Endothelial cell of umbilical vein (primary cell): ENCODE data around the gene DKK3. TPM values are rescaled to one million over a fixed set of nuclear protein-coding genes. Genes with fewer than 3 reads are reported as not detected.

Source experiments
- BruUV-seq: library from RNA; stranded (reverse); fragments of 400-500 nt; replicated peaks from 2 replicates; lab custom pipeline; 2021; lab: Mats Ljungman, UMichigan
- CTCF ChIA-PET: fragments of 300-600, 350-600 bp; sonication (Branson Sonifier 250); formaldehyde crosslinking; loops from one replicate; lab custom pipeline; 2021; ENCODE audit warnings: antibody characterized with exemption, inconsistent platforms; lab: Charles Lee
- POLR2A ChIA-PET: fragments of 300-600, 350-600 bp; sonication (Branson Sonifier 250); formaldehyde crosslinking; loops from one replicate; lab custom pipeline; 2021; ENCODE audit warnings: antibody characterized with exemption, inconsistent platforms; lab: Charles Lee
- DNase-seq: peaks from one replicate; pipeline ENCODE4 v3.0.0-alpha.2; 2011; ENCODE audit warnings: low read depth, low spot score
- FAIRE-seq: peaks from 2 replicates; lab custom pipeline; 2011; peaks lifted over from hg19 to GRCh38; lab: Jason Lieb, UNC
- H2AFZ ChIP-seq: 2 replicates; pipeline ENCODE4 v1.6.0; 2012; ENCODE audit warnings: low read depth, low read length, control low read depth, inconsistent platforms
- H3K27ac ChIP-seq: 2 replicates; pipeline ENCODE4 v1.5.1; 2011; ENCODE audit warnings: low read depth, mild to moderate bottlenecking, control low read depth, low read length, moderate library complexity; ENCODE audit not compliant: insufficient read depth
- H3K27me3 ChIP-seq, 2 experiments: 2 replicates each; pipeline versions ENCODE4 v1.6.0 to v1.6.1; 2011; ENCODE audit warnings: low read length in 2 of 2, mixed read lengths in 1 of 2; ENCODE audit not compliant: control insufficient read depth in 2 of 2, insufficient read depth in 2 of 2
- H3K36me3 ChIP-seq, 2 experiments: 2 replicates in 1 of 2; 3 replicates in 1 of 2; pipeline ENCODE4 v1.5.1; 2011; ENCODE audit warnings: low read length in 2 of 2, mild to moderate bottlenecking in 1 of 2, moderate library complexity in 1 of 2; ENCODE audit not compliant: control insufficient read depth in 2 of 2, insufficient read depth in 2 of 2; ENCODE audit errors: extremely low read depth in 1 of 2
- H3K4me1 ChIP-seq: 3 replicates; pipeline ENCODE4 v1.5.1; 2011; ENCODE audit warnings: mild to moderate bottlenecking, low read length; ENCODE audit not compliant: control insufficient read depth, insufficient read depth; ENCODE audit errors: extremely low read depth
- H3K4me2 ChIP-seq: 2 replicates; pipeline ENCODE4 v1.6.1; 2011; ENCODE audit warnings: low read length, control low read depth, mixed read lengths; ENCODE audit not compliant: insufficient read depth
- H3K4me3 ChIP-seq, 3 experiments: fragments of 200-600 bp in 1 of 3; sonication (generic), shearing (Covaris generic) in 1 of 3; replicated peaks in 1 of 3; 2 replicates each; pipeline ENCODE4 v1.5.1; 2011 to 2016; ENCODE audit warnings: control low read depth in 3 of 3, low read length in 3 of 3, mild to moderate bottlenecking in 2 of 3, inconsistent platforms in 1 of 3, low read depth in 1 of 3, moderate library complexity in 1 of 3; ENCODE audit not compliant: insufficient read depth in 1 of 3
- H3K79me2 ChIP-seq: 2 replicates; pipeline ENCODE4 v1.6.0; 2012; ENCODE audit warnings: low read length, inconsistent platforms; ENCODE audit not compliant: control insufficient read depth, insufficient read depth
- H3K9ac ChIP-seq: replicated peaks from 2 replicates; pipeline ENCODE3; 2011; ENCODE audit warnings: low read length, control low read depth; ENCODE audit not compliant: insufficient read depth; ENCODE audit errors: extremely low read depth
- H3K9me1 ChIP-seq: replicated peaks from 3 replicates; pipeline ENCODE4 v1.6.0; 2011; ENCODE audit warnings: mild to moderate bottlenecking, low read length; ENCODE audit not compliant: control insufficient read depth, insufficient read depth; ENCODE audit errors: extremely low read depth
- H3K9me3 ChIP-seq: replicated peaks from 2 replicates; pipeline ENCODE4 v1.5.1; 2012; ENCODE audit warnings: low read length, inconsistent platforms; ENCODE audit not compliant: control insufficient read depth, insufficient read depth
- H4K20me1 ChIP-seq: replicated peaks from 2 replicates; pipeline ENCODE3; 2011; ENCODE audit warnings: mild to moderate bottlenecking, low read length; ENCODE audit not compliant: control insufficient read depth, insufficient read depth; ENCODE audit errors: extremely low read depth
- EZH2 ChIP-seq: IDR thresholded peaks from 2 replicates; pipeline ENCODE4 v1.6.1; 2012; ENCODE audit warnings: borderline replicate concordance, low read depth, mild to moderate bottlenecking, moderate library complexity, low read length, inconsistent platforms; ENCODE audit not compliant: severe bottlenecking
- FOS ChIP-seq: IDR thresholded peaks from 2 replicates; pipeline ENCODE4 v1.6.1; 2011; ENCODE audit warnings: mild to moderate bottlenecking, low read length, moderate library complexity, borderline replicate concordance; ENCODE audit not compliant: insufficient read depth
- GATA2 ChIP-seq: IDR thresholded peaks from 2 replicates; pipeline ENCODE4 v1.7.0; 2011; ENCODE audit warnings: low read depth, mild to moderate bottlenecking, moderate library complexity, mixed read lengths, low read length; ENCODE audit not compliant: insufficient read length, insufficient read depth
- JUN ChIP-seq: IDR thresholded peaks from 2 replicates; pipeline ENCODE4 v1.6.1; 2011; ENCODE audit warnings: borderline replicate concordance, low read depth; ENCODE audit not compliant: insufficient read length, insufficient read depth
- MYC ChIP-seq: IDR thresholded peaks from one replicate; pipeline ENCODE4 v1.6.1; 2011; ENCODE audit warnings: mild to moderate bottlenecking, low read depth, low read length
- POLR2A ChIP-seq: IDR thresholded peaks from 2 replicates; pipeline ENCODE4 v1.6.1; 2012; ENCODE audit warnings: low read depth, mild to moderate bottlenecking, control low read depth, low read length
- POLR2AphosphoS5 ChIP-seq: IDR thresholded peaks from 2 replicates; pipeline ENCODE4 v1.6.1; 2012; ENCODE audit warnings: low read depth, mild to moderate bottlenecking, control low read depth, low read length, moderate library complexity; ENCODE audit not compliant: insufficient read depth
- dilution Hi-C: fragments of 300-500 bp; cut with MboI; formaldehyde crosslinking; loops from one replicate; pipeline ENCODE4 v1.15.0; 2019; ENCODE audit warnings: low sequenced_read_pairs; ENCODE audit not compliant: extremely low pct_ligation_motif_present
- intact Hi-C: fragments of 100-400 bp; cut with micrococcal nuclease; formaldehyde crosslinking; loops from one replicate; pipeline ENCODE4 v1.10.0; 2022
- polyA plus RNA-seq, 4 experiments: library from polyadenylated mRNA; depleted of rRNA in 3 of 4; stranded (reverse) in 3 of 4; unstranded in 1 of 4; fragments of >200 nt; gene quantifications; 2 replicates each; pipeline versions ENCODE4 v1.2.1 to v1.2.3, GENCODE V29; 2011 to 2012; ENCODE audit warnings: missing spikeins in 1 of 4
- total RNA-seq: library from RNA; stranded (reverse); gene quantifications from 2 replicates; pipeline ENCODE4 v1.2.3, GENCODE V29; 2021
- TF ChIP-seq, protein P1 (sequence below), 2 donors: IDR thresholded peaks; 1 replicate in 1 of 2; 2 replicates in 1 of 2; pipeline ENCODE4 v1.5.1; 2011; ENCODE audit warnings: low read length in 2 of 2, mild to moderate bottlenecking in 2 of 2, moderate library complexity in 2 of 2, control low read depth in 1 of 2, inconsistent platforms in 1 of 2, low read depth in 1 of 2; ENCODE audit not compliant: insufficient read depth in 1 of 2; ENCODE audit errors: extremely low read depth in 1 of 2
- TF ChIP-seq, protein P2 (sequence below): IDR thresholded peaks from 2 replicates; pipeline ENCODE4 v1.6.1; 2011; ENCODE audit not compliant: insufficient read depth, insufficient read length

Gene DKK3
- total and polyA plus RNA-seq, 2 donors (not counting 3 experiments of a cell fraction or from before 2014, with no cell fraction given): 131 to 335 TPM

DNA sequence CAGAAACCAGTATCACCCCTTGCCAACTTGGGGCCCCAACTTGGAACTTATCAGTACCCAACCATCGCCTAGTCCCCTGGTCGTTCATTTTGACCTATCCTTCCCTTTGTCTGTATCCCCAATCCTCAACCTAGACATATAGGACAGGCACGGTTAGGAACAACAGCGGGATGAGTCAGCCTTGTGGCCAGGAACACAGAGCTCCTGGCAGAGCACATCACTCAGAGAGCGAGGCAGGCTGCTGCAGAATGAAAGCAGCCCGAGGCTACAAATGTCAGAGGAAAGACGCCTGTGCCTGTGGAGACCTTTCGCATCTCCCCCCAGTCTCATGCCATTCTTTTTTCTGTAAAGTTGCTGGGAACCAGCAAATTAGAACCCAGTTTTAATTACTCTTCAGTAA is 14.6 kb downstream of the DKK3 start:
- BruUV-seq: no TSS peak
- Histone ChIP-seq H4K20me1 (no peaks in the 10 kb centered on the region), H3K36me3 (peaks cover 0 to 23% of the 10 kb centered on the region in 2 experiments), H3K9ac (no peak overlapping the region), H3K9me1 (no peaks in the 10 kb centered on the region), H2AFZ (peak overlapping the region; percentile 5), H3K27me3 (no peaks in the 10 kb centered on the region), H3K9me3 (no peaks in the 10 kb centered on the region), H3K4me2 (no peak overlapping the region), H3K4me1 (peaks cover 29% of the 10 kb centered on the region), H3K4me3 (no peak overlapping the region), H3K27ac (peak overlapping the region; percentile 48), H3K79me2 (no peaks in the 10 kb centered on the region)
- intact Hi-C loops: no loop called here
- peak; percentile 62 for FAIRE-seq
- CTCF ChIA-PET: interaction anchor here (0.7 to 2.5 kb wide), 10 partner anchors 11 to 93 kb away, joined by 3 to 13 read pairs (median 4); no protein-coding TSS in a partner anchor
- POLR2A ChIA-PET: no interaction called here
- peak; percentile 41 for DNase-seq
- TF ChIP-seq, protein P1, sequence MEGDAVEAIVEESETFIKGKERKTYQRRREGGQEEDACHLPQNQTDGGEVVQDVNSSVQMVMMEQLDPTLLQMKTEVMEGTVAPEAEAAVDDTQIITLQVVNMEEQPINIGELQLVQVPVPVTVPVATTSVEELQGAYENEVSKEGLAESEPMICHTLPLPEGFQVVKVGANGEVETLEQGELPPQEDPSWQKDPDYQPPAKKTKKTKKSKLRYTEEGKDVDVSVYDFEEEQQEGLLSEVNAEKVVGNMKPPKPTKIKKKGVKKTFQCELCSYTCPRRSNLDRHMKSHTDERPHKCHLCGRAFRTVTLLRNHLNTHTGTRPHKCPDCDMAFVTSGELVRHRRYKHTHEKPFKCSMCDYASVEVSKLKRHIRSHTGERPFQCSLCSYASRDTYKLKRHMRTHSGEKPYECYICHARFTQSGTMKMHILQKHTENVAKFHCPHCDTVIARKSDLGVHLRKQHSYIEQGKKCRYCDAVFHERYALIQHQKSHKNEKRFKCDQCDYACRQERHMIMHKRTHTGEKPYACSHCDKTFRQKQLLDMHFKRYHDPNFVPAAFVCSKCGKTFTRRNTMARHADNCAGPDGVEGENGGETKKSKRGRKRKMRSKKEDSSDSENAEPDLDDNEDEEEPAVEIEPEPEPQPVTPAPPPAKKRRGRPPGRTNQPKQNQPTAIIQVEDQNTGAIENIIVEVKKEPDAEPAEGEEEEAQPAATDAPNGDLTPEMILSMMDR (IDR thresholded peaks at IDR 0.05; ENCODE audit: extremely low read depth in 1 of 2, insufficient read depth in 1 of 2, low read depth in 1 of 2, low read length in 2 of 2): no peak
- TF ChIP-seq FOS: peak; percentile 82
- dilution Hi-C loops: no loop called here

DNA sequence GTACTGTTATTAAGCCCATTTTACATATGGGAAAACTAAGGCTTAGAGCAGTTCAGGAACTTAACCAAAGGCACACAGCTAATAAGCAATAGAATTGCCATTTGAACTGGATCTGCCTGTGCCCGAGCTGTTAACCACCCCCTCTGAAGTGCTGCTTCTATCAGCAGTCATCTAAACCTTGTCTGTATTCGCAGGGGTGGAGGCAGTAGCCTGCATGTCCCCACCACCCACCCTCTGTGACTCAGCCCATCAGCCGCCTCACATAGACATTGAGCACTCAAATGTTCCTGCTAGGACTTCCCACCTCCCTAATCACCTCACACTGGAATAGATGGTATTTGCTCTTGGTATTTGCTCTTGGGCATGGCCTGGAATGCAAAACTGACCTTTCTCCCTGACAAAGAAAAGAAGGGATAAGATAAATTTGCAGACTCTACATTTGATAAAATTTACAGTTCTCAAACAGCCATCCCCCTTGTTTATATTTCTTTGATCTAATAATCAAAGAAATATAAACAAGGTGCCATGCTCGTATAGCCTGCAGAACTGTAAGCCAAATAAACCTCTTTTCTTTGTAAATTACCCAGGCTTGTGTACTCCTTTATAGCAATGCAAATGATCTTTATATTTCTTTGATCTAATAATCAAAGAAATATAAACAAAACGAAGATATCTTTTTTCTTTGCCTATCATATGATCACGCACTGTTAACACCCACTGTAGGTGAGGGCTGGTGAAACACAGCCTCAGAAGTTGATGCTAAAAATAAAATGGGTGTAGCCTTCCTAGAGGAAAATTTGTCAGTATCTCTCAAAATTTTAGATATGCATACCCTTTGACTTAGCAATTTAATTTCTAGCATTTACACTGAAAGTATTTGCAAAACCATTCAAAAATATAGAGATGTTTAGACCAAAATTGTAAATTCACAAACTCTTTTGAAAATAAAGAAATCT is 15.9 kb downstream of the DKK3 start:
- dilution Hi-C loops (no loop called here), intact Hi-C loops (no loop called here)
- ChIA-PET CTCF (interaction anchor here (1.4 to 2.5 kb wide), 3 partner anchors 12 to 25 kb away, joined by 6 to 13 read pairs (median 10); no protein-coding TSS in a partner anchor), POLR2A (no interaction called here)
- Histone ChIP-seq H3K4me1 (peaks cover 32% of the 10 kb centered on the region), H3K27ac (no peak overlapping the region), H3K4me2 (no peak overlapping the region), H3K36me3 (peaks cover 0 to 19% of the 10 kb centered on the region in 2 experiments), H3K79me2 (no peaks in the 10 kb centered on the region), H3K9ac (no peak overlapping the region), H3K27me3 (no peaks in the 10 kb centered on the region), H3K9me1 (no peaks in the 10 kb centered on the region), H2AFZ (no peak overlapping the region), H4K20me1 (no peaks in the 10 kb centered on the region), H3K9me3 (no peaks in the 10 kb centered on the region), H3K4me3 (no peak overlapping the region)
- no peak for FAIRE-seq
- BruUV-seq: no TSS peak
- no peak for DNase-seq
- TF ChIP-seq, protein P1 (IDR thresholded peaks at IDR 0.05; ENCODE audit: extremely low read depth in 1 of 2, insufficient read depth in 1 of 2, low read depth in 1 of 2, low read length in 2 of 2): no peak
- TF ChIP-seq JUN (no peak), MYC (no peak), POLR2AphosphoS5 (no peak), GATA2 (no peak), EZH2 (no peak), FOS (no peak), POLR2A (no peak)
- TF ChIP-seq, protein P2, sequence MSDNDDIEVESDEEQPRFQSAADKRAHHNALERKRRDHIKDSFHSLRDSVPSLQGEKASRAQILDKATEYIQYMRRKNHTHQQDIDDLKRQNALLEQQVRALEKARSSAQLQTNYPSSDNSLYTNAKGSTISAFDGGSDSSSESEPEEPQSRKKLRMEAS: no peak
